NB4 (cell line): ENCODE data around the gene MT1X.

Experiments used
- CTCF ChIP-seq: IDR thresholded peaks from one replicate; pipeline ENCODE4 v1.5.1; 2012; ENCODE audit warnings: low read depth, low read length
- MAX ChIP-seq: IDR thresholded peaks from 2 replicates; pipeline ENCODE4 v1.6.1; 2011; ENCODE audit warnings: low read depth, low read length
- POLR2A ChIP-seq: IDR thresholded peaks from 2 replicates; pipeline ENCODE4 v1.6.1; 2011; ENCODE audit warnings: mild to moderate bottlenecking; ENCODE audit not compliant: insufficient read length; ENCODE audit errors: extremely low read depth

GRCh38 chr16:56710181-56710737, 28.0 kb downstream of the MT1X start:
- TF ChIP-seq POLR2A (no peak), CTCF (no peak), MAX (no peak)
